Erythroblast (primary cell): ENCODE data around the gene SARS2.

Source experiments
- GATA1 ChIP-seq: IDR thresholded peaks from 2 replicates; pipeline ENCODE4 v1.6.1; 2011; ENCODE audit warnings: low read depth, mild to moderate bottlenecking, control low read depth, low read length, moderate library complexity
- POLR2A ChIP-seq: IDR thresholded peaks from 2 replicates; pipeline ENCODE4 v1.6.1; 2011; ENCODE audit warnings: mild to moderate bottlenecking, low read length

- no peak for TF ChIP-seq POLR2A
- no peak for TF ChIP-seq GATA1
Measured at GRCh38 chr19:38883286-38883685, 47.3 kb downstream of the SARS2 start.
